Posterior cingulate gyrus (tissue), 11 donors: ENCODE data around the gene ATP13A3.

ENCODE experiments used
- DNase-seq, 10 donors: peaks; one replicate each; pipeline versions ENCODE4 v3.0.0 to v3.0.0-alpha.2; 2020 to 2021; ENCODE audit warnings: mixed read lengths in 3 of 10
- intact Hi-C: fragments of 100-400 bp; cut with DNase I; formaldehyde crosslinking; loops from one replicate; pipeline ENCODE4 v1.15.1; 2023

The ATP13A3 gene

GRCh38 chr3:194399874-194400411 is 86.9 kb downstream of the ATP13A3 start:
- DNase-seq: no peak
- intact Hi-C loops: no loop called here

GRCh38 chr3:194399166-194399565 is 87.6 kb downstream of the ATP13A3 start, which contains the start of gene GP5:
TSS of gene GP5 (minus strand) at chr3:194399266. CDS start at chr3:194398282, 984 bp downstream.
- intact Hi-C loops: no loop called here
- DNase-seq: no peak

GRCh38 chr3:194397757-194398312 is 89.0 kb downstream of the ATP13A3 start:
- intact Hi-C loops: no loop called here
- DNase-seq: peak in 1 of 10 donors; percentile 78

GRCh38 chr3:194396859-194397756 is 89.7 kb downstream of the ATP13A3 start:
- DNase-seq: peak in 1 of 10 donors; percentile 75
- intact Hi-C loops: no loop called here

GRCh38 chr3:194396539-194396858 is 90.3 kb downstream of the ATP13A3 start:
- intact Hi-C loops: no loop called here
- no peak for DNase-seq

GRCh38 chr3:194395778-194396538 is 90.8 kb downstream of the ATP13A3 start:
- intact Hi-C loops: no loop called here
- DNase-seq: peak in 1 of 10 donors; percentile 70

GRCh38 chr3:194395212-194395611 is 91.6 kb downstream of the ATP13A3 start:
- DNase-seq: no peak
- intact Hi-C loops: no loop called here

- no peak for DNase-seq
- intact Hi-C loops: no loop called here
Measured at GRCh38 chr3:194392576-194392975, 94.2 kb downstream of the ATP13A3 start.

- no peak for DNase-seq
- intact Hi-C loops: no loop called here
Measured at GRCh38 chr3:194390835-194391234, 96.0 kb downstream of the ATP13A3 start.

GRCh38 chr3:194389269-194389668 is 97.5 kb downstream of the ATP13A3 start:
- DNase-seq: no peak
- intact Hi-C loops: no loop called here

GRCh38 chr3:194387926-194388418 is 98.8 kb downstream of the ATP13A3 start:
- DNase-seq: peak in 1 of 10 donors; percentile 30
- intact Hi-C loops: no loop called here

- DNase-seq: no peak
- intact Hi-C loops: no loop called here
Measured at GRCh38 chr3:194387276-194387675, 99.5 kb downstream of the ATP13A3 start.

- no peak for DNase-seq
Measured at GRCh38 chr3:194386648-194387047, 100.2 kb downstream of the ATP13A3 start.

GRCh38 chr3:194386066-194386465 is 100.7 kb downstream of the ATP13A3 start:
- DNase-seq: peak in 1 of 10 donors; percentile 37
- intact Hi-C loops: no loop called here

More at GRCh38 chr3:194386648-194387047, 100.2 kb downstream of the ATP13A3 start:
- intact Hi-C loops: no loop called here

GRCh38 chr3:194384569-194385001 is 102.2 kb downstream of the ATP13A3 start:
- peak in 2 of 10 donors; percentile 19 to 66 for DNase-seq

GRCh38 chr3:194384156-194384555 is 102.6 kb downstream of the ATP13A3 start:
- intact Hi-C loops: no loop called here
- peak in 1 of 10 donors; percentile 28 for DNase-seq

More at GRCh38 chr3:194384569-194385001, 102.2 kb downstream of the ATP13A3 start:
- intact Hi-C loops: no loop called here

- DNase-seq: peak in 1 of 10 donors; percentile 52
- intact Hi-C loops: no loop called here
Measured at GRCh38 chr3:194383276-194383940, 103.4 kb downstream of the ATP13A3 start.

GRCh38 chr3:194382892-194383223 is 103.9 kb downstream of the ATP13A3 start:
- intact Hi-C loops: no loop called here
- peak in 2 of 10 donors; percentile 39 to 62 for DNase-seq

- peak in 1 of 10 donors; percentile 45 for DNase-seq
- intact Hi-C loops: no loop called here
Measured at GRCh38 chr3:194382196-194382891, 104.5 kb downstream of the ATP13A3 start.
